Muscle layer of colon (tissue), 2 donors: ENCODE data around the gene SAMD9L.

Experiments
- H3K27ac ChIP-seq: one replicate; pipeline ENCODE4 v1.7.0; 2013; ENCODE audit warnings: low read depth, mild to moderate bottlenecking, low read length, moderate library complexity
- H3K27me3 ChIP-seq, 2 donors: one replicate each; pipeline ENCODE4 v1.7.0; 2013; ENCODE audit warnings: low read length in 2 of 2, mild to moderate bottlenecking in 2 of 2; ENCODE audit not compliant: insufficient read depth in 2 of 2, control insufficient read depth in 1 of 2
- H3K36me3 ChIP-seq: one replicate; pipeline ENCODE4 v1.7.0; 2013; ENCODE audit warnings: mild to moderate bottlenecking, low read length; ENCODE audit not compliant: insufficient read depth
- H3K4me1 ChIP-seq: one replicate; pipeline ENCODE4 v1.7.0; 2013; ENCODE audit warnings: mild to moderate bottlenecking, low read length; ENCODE audit not compliant: insufficient read depth
- H3K4me3 ChIP-seq, 2 donors: one replicate each; pipeline ENCODE4 v1.7.0; 2013; ENCODE audit warnings: low read length in 2 of 2, low read depth in 1 of 2, mild to moderate bottlenecking in 1 of 2, moderate library complexity in 1 of 2
- H3K9ac ChIP-seq: one replicate; pipeline ENCODE4 v1.7.0; 2013; ENCODE audit warnings: low read length
- H3K9me3 ChIP-seq: one replicate; pipeline ENCODE4 v1.7.0; 2013; ENCODE audit warnings: mild to moderate bottlenecking, low read length
- donor health status: abdominal sarcoma.
- donor health status: Adenocarcinoma of cecum.

Gene SAMD9L

GRCh38 chr7:93148144-93148543, at the start of gene SAMD9L:
Gene SAMD9L (minus strand): TSS chr7:93148385. CDS start chr7:93135971, 12,414 bp downstream.
- Histone ChIP-seq H3K27me3 (no peaks in the 10 kb centered on the region), H3K27ac (no peak within 1 kb of the TSS), H3K36me3 (peaks cover 4% of the 10 kb centered on the region), H3K9ac (peak within 1 kb of the TSS; percentile 16), H3K9me3 (no peaks in the 10 kb centered on the region), H3K4me1 (no peaks in the 10 kb centered on the region), H3K4me3 (peak within 1 kb of the TSS; percentile 40 to 65)

- no peaks in the 10 kb centered on the region for H3K9me3 ChIP-seq
- H3K27ac ChIP-seq = no peak overlapping the region
- H3K4me1 ChIP-seq = no peaks in the 10 kb centered on the region
Observed at GRCh38 chr7:93196336-93196735, 48.2 kb upstream of the SAMD9L start.

GRCh38 chr7:93194386-93194785, 46.2 kb upstream of the SAMD9L start:
- Histone ChIP-seq H3K9me3 (no peaks in the 10 kb centered on the region), H3K27ac (no peak overlapping the region), H3K27me3 (no peaks in the 10 kb centered on the region), H3K4me1 (no peaks in the 10 kb centered on the region), H3K4me3 (no peak overlapping the region), H3K9ac (no peak overlapping the region), H3K36me3 (no peaks in the 10 kb centered on the region)

More at GRCh38 chr7:93196336-93196735, 48.2 kb upstream of the SAMD9L start:
- no peak overlapping the region for H3K4me3 ChIP-seq
- H3K36me3 ChIP-seq = no peaks in the 10 kb centered on the region
- H3K27me3 ChIP-seq = no peaks in the 10 kb centered on the region
- no peak overlapping the region for H3K9ac ChIP-seq

- H3K9ac ChIP-seq = no peak overlapping the region
- H3K4me3 ChIP-seq = no peak overlapping the region
- no peaks in the 10 kb centered on the region for H3K9me3 ChIP-seq
- no peak overlapping the region for H3K27ac ChIP-seq
- H3K36me3 ChIP-seq = no peaks in the 10 kb centered on the region
- no peaks in the 10 kb centered on the region for H3K4me1 ChIP-seq
- H3K27me3 ChIP-seq = no peaks in the 10 kb centered on the region
Observed at GRCh38 chr7:93188870-93189634, 40.9 kb upstream of the SAMD9L start.

GRCh38 chr7:93185303-93186027, 37.3 kb upstream of the SAMD9L start:
- no peak overlapping the region for H3K9ac ChIP-seq
- no peaks in the 10 kb centered on the region for H3K9me3 ChIP-seq
- no peaks in the 10 kb centered on the region for H3K36me3 ChIP-seq
- H3K27ac ChIP-seq = no peak overlapping the region
- H3K4me1 ChIP-seq = no peaks in the 10 kb centered on the region
- no peaks in the 10 kb centered on the region for H3K27me3 ChIP-seq
- H3K4me3 ChIP-seq = no peak overlapping the region

GRCh38 chr7:93179173-93179572, 31.0 kb upstream of the SAMD9L start:
- Histone ChIP-seq H3K27me3 (no peaks in the 10 kb centered on the region), H3K4me3 (no peak overlapping the region), H3K9me3 (no peaks in the 10 kb centered on the region), H3K9ac (no peak overlapping the region), H3K36me3 (no peaks in the 10 kb centered on the region), H3K27ac (no peak overlapping the region), H3K4me1 (no peaks in the 10 kb centered on the region)

GRCh38 chr7:93178213-93178612, 30.0 kb upstream of the SAMD9L start:
- Histone ChIP-seq H3K27me3 (no peaks in the 10 kb centered on the region), H3K9ac (no peak overlapping the region), H3K4me1 (no peaks in the 10 kb centered on the region), H3K36me3 (no peaks in the 10 kb centered on the region), H3K4me3 (no peak overlapping the region), H3K9me3 (no peaks in the 10 kb centered on the region), H3K27ac (no peak overlapping the region)

GRCh38 chr7:93176992-93177580, 28.9 kb upstream of the SAMD9L start:
- H3K9me3 ChIP-seq = no peaks in the 10 kb centered on the region
- H3K27me3 ChIP-seq = no peaks in the 10 kb centered on the region
- H3K4me1 ChIP-seq = no peaks in the 10 kb centered on the region
- H3K27ac ChIP-seq = no peak overlapping the region
- H3K4me3 ChIP-seq = no peak overlapping the region
- H3K36me3 ChIP-seq = no peaks in the 10 kb centered on the region
- no peak overlapping the region for H3K9ac ChIP-seq

GRCh38 chr7:93175219-93175618, 27.0 kb upstream of the SAMD9L start:
- no peak overlapping the region for H3K27ac ChIP-seq
- no peak overlapping the region for H3K9ac ChIP-seq
- no peaks in the 10 kb centered on the region for H3K27me3 ChIP-seq
- no peaks in the 10 kb centered on the region for H3K9me3 ChIP-seq
- H3K36me3 ChIP-seq = no peaks in the 10 kb centered on the region
- H3K4me3 ChIP-seq = no peak overlapping the region
- no peaks in the 10 kb centered on the region for H3K4me1 ChIP-seq

GRCh38 chr7:93172683-93173082, 24.5 kb upstream of the SAMD9L start:
- Histone ChIP-seq H3K4me1 (no peaks in the 10 kb centered on the region), H3K36me3 (no peaks in the 10 kb centered on the region), H3K4me3 (no peak overlapping the region), H3K9ac (no peak overlapping the region), H3K27me3 (no peaks in the 10 kb centered on the region), H3K27ac (no peak overlapping the region), H3K9me3 (no peaks in the 10 kb centered on the region)

- H3K9ac ChIP-seq = no peak overlapping the region
- no peaks in the 10 kb centered on the region for H3K27me3 ChIP-seq
- H3K9me3 ChIP-seq = no peaks in the 10 kb centered on the region
- no peak overlapping the region for H3K4me3 ChIP-seq
- H3K27ac ChIP-seq = no peak overlapping the region
- H3K36me3 ChIP-seq = no peaks in the 10 kb centered on the region
- no peaks in the 10 kb centered on the region for H3K4me1 ChIP-seq
Observed at GRCh38 chr7:93171606-93172226, 23.5 kb upstream of the SAMD9L start.
